Endothelial cell of umbilical vein (primary cell): ENCODE data around the gene SNAI3. TPM values are rescaled to one million over a fixed set of nuclear protein-coding genes. Genes with fewer than 3 reads are reported as not detected.
A peak's percentile ranks its signal among the peaks of the same experiment; 100 is the strongest.

ENCODE experiments used
- BruUV-seq: library from RNA; stranded (reverse); fragments of 400-500 nt; replicated peaks from 2 replicates; lab custom pipeline; 2021; lab: Mats Ljungman, UMichigan
- CTCF ChIA-PET: fragments of 300-600, 350-600 bp; sonication (Branson Sonifier 250); formaldehyde crosslinking; loops from one replicate; lab custom pipeline; 2021; ENCODE audit warnings: antibody characterized with exemption, inconsistent platforms; lab: Charles Lee
- POLR2A ChIA-PET: fragments of 300-600, 350-600 bp; sonication (Branson Sonifier 250); formaldehyde crosslinking; loops from one replicate; lab custom pipeline; 2021; ENCODE audit warnings: antibody characterized with exemption, inconsistent platforms; lab: Charles Lee
- DNase-seq: peaks from one replicate; pipeline ENCODE4 v3.0.0-alpha.2; 2011; ENCODE audit warnings: low read depth, low spot score
- FAIRE-seq: peaks from 2 replicates; lab custom pipeline; 2011; peaks lifted over from hg19 to GRCh38; lab: Jason Lieb, UNC
- H2AFZ ChIP-seq: 2 replicates; pipeline ENCODE4 v1.6.0; 2012; ENCODE audit warnings: low read depth, low read length, control low read depth, inconsistent platforms
- H3K27ac ChIP-seq: 2 replicates; pipeline ENCODE4 v1.5.1; 2011; ENCODE audit warnings: low read depth, mild to moderate bottlenecking, control low read depth, low read length, moderate library complexity; ENCODE audit not compliant: insufficient read depth
- H3K27me3 ChIP-seq, 2 experiments: 2 replicates each; pipeline versions ENCODE4 v1.6.0 to v1.6.1; 2011; ENCODE audit warnings: low read length in 2 of 2, mixed read lengths in 1 of 2; ENCODE audit not compliant: control insufficient read depth in 2 of 2, insufficient read depth in 2 of 2
- H3K36me3 ChIP-seq, 2 experiments: 2 replicates in 1 of 2; 3 replicates in 1 of 2; pipeline ENCODE4 v1.5.1; 2011; ENCODE audit warnings: low read length in 2 of 2, mild to moderate bottlenecking in 1 of 2, moderate library complexity in 1 of 2; ENCODE audit not compliant: control insufficient read depth in 2 of 2, insufficient read depth in 2 of 2; ENCODE audit errors: extremely low read depth in 1 of 2
- H3K4me1 ChIP-seq: 3 replicates; pipeline ENCODE4 v1.5.1; 2011; ENCODE audit warnings: mild to moderate bottlenecking, low read length; ENCODE audit not compliant: control insufficient read depth, insufficient read depth; ENCODE audit errors: extremely low read depth
- H3K4me2 ChIP-seq: 2 replicates; pipeline ENCODE4 v1.6.1; 2011; ENCODE audit warnings: low read length, control low read depth, mixed read lengths; ENCODE audit not compliant: insufficient read depth
- H3K4me3 ChIP-seq, 3 experiments: fragments of 200-600 bp in 1 of 3; sonication (generic), shearing (Covaris generic) in 1 of 3; replicated peaks in 1 of 3; 2 replicates each; pipeline ENCODE4 v1.5.1; 2011 to 2016; ENCODE audit warnings: control low read depth in 3 of 3, low read length in 3 of 3, mild to moderate bottlenecking in 2 of 3, inconsistent platforms in 1 of 3, low read depth in 1 of 3, moderate library complexity in 1 of 3; ENCODE audit not compliant: insufficient read depth in 1 of 3
- H3K79me2 ChIP-seq: 2 replicates; pipeline ENCODE4 v1.6.0; 2012; ENCODE audit warnings: low read length, inconsistent platforms; ENCODE audit not compliant: control insufficient read depth, insufficient read depth
- H3K9ac ChIP-seq: replicated peaks from 2 replicates; pipeline ENCODE3; 2011; ENCODE audit warnings: low read length, control low read depth; ENCODE audit not compliant: insufficient read depth; ENCODE audit errors: extremely low read depth
- H3K9me1 ChIP-seq: replicated peaks from 3 replicates; pipeline ENCODE4 v1.6.0; 2011; ENCODE audit warnings: mild to moderate bottlenecking, low read length; ENCODE audit not compliant: control insufficient read depth, insufficient read depth; ENCODE audit errors: extremely low read depth
- H3K9me3 ChIP-seq: replicated peaks from 2 replicates; pipeline ENCODE4 v1.5.1; 2012; ENCODE audit warnings: low read length, inconsistent platforms; ENCODE audit not compliant: control insufficient read depth, insufficient read depth
- H4K20me1 ChIP-seq: replicated peaks from 2 replicates; pipeline ENCODE3; 2011; ENCODE audit warnings: mild to moderate bottlenecking, low read length; ENCODE audit not compliant: control insufficient read depth, insufficient read depth; ENCODE audit errors: extremely low read depth
- EZH2 ChIP-seq: IDR thresholded peaks from 2 replicates; pipeline ENCODE4 v1.6.1; 2012; ENCODE audit warnings: borderline replicate concordance, low read depth, mild to moderate bottlenecking, moderate library complexity, low read length, inconsistent platforms; ENCODE audit not compliant: severe bottlenecking
- FOS ChIP-seq: IDR thresholded peaks from 2 replicates; pipeline ENCODE4 v1.6.1; 2011; ENCODE audit warnings: mild to moderate bottlenecking, low read length, moderate library complexity, borderline replicate concordance; ENCODE audit not compliant: insufficient read depth
- GATA2 ChIP-seq: IDR thresholded peaks from 2 replicates; pipeline ENCODE4 v1.7.0; 2011; ENCODE audit warnings: low read depth, mild to moderate bottlenecking, moderate library complexity, mixed read lengths, low read length; ENCODE audit not compliant: insufficient read length, insufficient read depth
- JUN ChIP-seq: IDR thresholded peaks from 2 replicates; pipeline ENCODE4 v1.6.1; 2011; ENCODE audit warnings: borderline replicate concordance, low read depth; ENCODE audit not compliant: insufficient read length, insufficient read depth
- MAX ChIP-seq: IDR thresholded peaks from 2 replicates; pipeline ENCODE4 v1.6.1; 2011; ENCODE audit not compliant: insufficient read depth, insufficient read length
- MYC ChIP-seq: IDR thresholded peaks from one replicate; pipeline ENCODE4 v1.6.1; 2011; ENCODE audit warnings: mild to moderate bottlenecking, low read depth, low read length
- POLR2A ChIP-seq: IDR thresholded peaks from 2 replicates; pipeline ENCODE4 v1.6.1; 2012; ENCODE audit warnings: low read depth, mild to moderate bottlenecking, control low read depth, low read length
- POLR2AphosphoS5 ChIP-seq: IDR thresholded peaks from 2 replicates; pipeline ENCODE4 v1.6.1; 2012; ENCODE audit warnings: low read depth, mild to moderate bottlenecking, control low read depth, low read length, moderate library complexity; ENCODE audit not compliant: insufficient read depth
- dilution Hi-C: fragments of 300-500 bp; cut with MboI; formaldehyde crosslinking; loops from one replicate; pipeline ENCODE4 v1.15.0; 2019; ENCODE audit warnings: low sequenced_read_pairs; ENCODE audit not compliant: extremely low pct_ligation_motif_present
- intact Hi-C: fragments of 100-400 bp; cut with micrococcal nuclease; formaldehyde crosslinking; loops from one replicate; pipeline ENCODE4 v1.10.0; 2022
- polyA plus RNA-seq, 4 experiments: library from polyadenylated mRNA; depleted of rRNA in 3 of 4; stranded (reverse) in 3 of 4; unstranded in 1 of 4; fragments of >200 nt; gene quantifications; 2 replicates each; pipeline versions ENCODE4 v1.2.1 to v1.2.3, GENCODE V29; 2011 to 2012; ENCODE audit warnings: missing spikeins in 1 of 4
- total RNA-seq: library from RNA; stranded (reverse); gene quantifications from 2 replicates; pipeline ENCODE4 v1.2.3, GENCODE V29; 2021
- TF ChIP-seq, protein P1 (sequence below), 2 donors: IDR thresholded peaks; 1 replicate in 1 of 2; 2 replicates in 1 of 2; pipeline ENCODE4 v1.5.1; 2011; ENCODE audit warnings: low read length in 2 of 2, mild to moderate bottlenecking in 2 of 2, moderate library complexity in 2 of 2, control low read depth in 1 of 2, inconsistent platforms in 1 of 2, low read depth in 1 of 2; ENCODE audit not compliant: insufficient read depth in 1 of 2; ENCODE audit errors: extremely low read depth in 1 of 2

SNAI3 gene
- total and polyA plus RNA-seq, 2 donors (not counting 3 experiments of a cell fraction or from before 2014, with no cell fraction given): 0.30 to 0.31 TPM

- POLR2A ChIA-PET: no interaction called here
- H3K9me1 ChIP-seq: no peaks in the 10 kb centered on the region
- H3K27ac ChIP-seq: peak overlapping the region; percentile 69
- no peaks in the 10 kb centered on the region for H4K20me1 ChIP-seq
- no peak overlapping the region for H2AFZ ChIP-seq
- peaks cover 42% of the 10 kb centered on the region for H3K79me2 ChIP-seq
- peaks cover 52% of the 10 kb centered on the region for H3K4me1 ChIP-seq
- no peaks in the 10 kb centered on the region for H3K9me3 ChIP-seq
- peaks cover 4 to 21% of the 10 kb centered on the region in 2 experiments for H3K36me3 ChIP-seq
- H3K27me3 ChIP-seq: no peaks in the 10 kb centered on the region
- BruUV-seq: no TSS peak
- TF ChIP-seq FOS: peak; percentile 86
- peak; percentile 96 for TF ChIP-seq POLR2AphosphoS5
- TF ChIP-seq POLR2A: no peak
- peak; percentile 71 for TF ChIP-seq MAX
- intact Hi-C loops: loop anchor here (1.0 to 2.0 kb wide), 2 partner anchors 15 to 38 kb away; partner anchors contain the start of genes MVD and SNAI3
- H3K4me3 ChIP-seq: no peak overlapping the region
- DNase-seq: peak; percentile 95
- dilution Hi-C loops: no loop called here
- FAIRE-seq: peak; percentile 99
- CTCF ChIA-PET: interaction anchor here (1.0 to 2.8 kb wide), 8 partner anchors 14 to 84 kb away, joined by 3 to 11 read pairs (median 4); partner anchors contain the start of genes MVD and PIEZO1
- H3K4me2 ChIP-seq: peak overlapping the region; percentile 57
- H3K9ac ChIP-seq: peak overlapping the region; percentile 17
These were observed 14.6 kb upstream of the SNAI3 start for GRCh38 chr16:88700636-88701482.

DNA sequence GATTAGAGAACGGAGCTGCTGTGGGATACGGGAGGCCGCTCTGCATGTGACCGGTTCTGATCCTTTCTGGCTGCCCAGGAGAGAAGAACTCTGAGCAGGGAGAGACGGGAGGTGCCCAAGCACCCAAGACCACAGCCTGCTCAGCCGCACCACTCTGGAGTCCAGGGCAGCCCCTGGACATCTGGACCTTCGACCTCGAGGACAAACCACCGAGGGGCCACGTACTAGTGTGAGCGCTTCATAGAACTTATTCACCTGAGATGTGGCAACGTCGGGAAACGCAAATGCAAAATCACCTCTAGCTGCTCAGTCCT is 14.0 kb upstream of the SNAI3 start:
- intact Hi-C loops (loop anchor here (2.0 kb wide), 1 partner anchor 37 kb away; the partner anchor contains the start of gene MVD), dilution Hi-C loops (no loop called here)
- no peak for DNase-seq
- Histone ChIP-seq H3K27me3 (no peaks in the 10 kb centered on the region), H3K36me3 (peaks cover 4 to 21% of the 10 kb centered on the region in 2 experiments), H3K4me2 (peak overlapping the region; percentile 57), H3K4me3 (no peak overlapping the region), H2AFZ (no peak overlapping the region), H3K4me1 (peaks cover 49% of the 10 kb centered on the region), H3K27ac (peak overlapping the region; percentile 69), H3K79me2 (peaks cover 37% of the 10 kb centered on the region), H3K9ac (peak overlapping the region; percentile 7), H4K20me1 (no peaks in the 10 kb centered on the region), H3K9me3 (no peaks in the 10 kb centered on the region), H3K9me1 (no peaks in the 10 kb centered on the region)
- BruUV-seq: no TSS peak
- TF ChIP-seq, protein P1, sequence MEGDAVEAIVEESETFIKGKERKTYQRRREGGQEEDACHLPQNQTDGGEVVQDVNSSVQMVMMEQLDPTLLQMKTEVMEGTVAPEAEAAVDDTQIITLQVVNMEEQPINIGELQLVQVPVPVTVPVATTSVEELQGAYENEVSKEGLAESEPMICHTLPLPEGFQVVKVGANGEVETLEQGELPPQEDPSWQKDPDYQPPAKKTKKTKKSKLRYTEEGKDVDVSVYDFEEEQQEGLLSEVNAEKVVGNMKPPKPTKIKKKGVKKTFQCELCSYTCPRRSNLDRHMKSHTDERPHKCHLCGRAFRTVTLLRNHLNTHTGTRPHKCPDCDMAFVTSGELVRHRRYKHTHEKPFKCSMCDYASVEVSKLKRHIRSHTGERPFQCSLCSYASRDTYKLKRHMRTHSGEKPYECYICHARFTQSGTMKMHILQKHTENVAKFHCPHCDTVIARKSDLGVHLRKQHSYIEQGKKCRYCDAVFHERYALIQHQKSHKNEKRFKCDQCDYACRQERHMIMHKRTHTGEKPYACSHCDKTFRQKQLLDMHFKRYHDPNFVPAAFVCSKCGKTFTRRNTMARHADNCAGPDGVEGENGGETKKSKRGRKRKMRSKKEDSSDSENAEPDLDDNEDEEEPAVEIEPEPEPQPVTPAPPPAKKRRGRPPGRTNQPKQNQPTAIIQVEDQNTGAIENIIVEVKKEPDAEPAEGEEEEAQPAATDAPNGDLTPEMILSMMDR (IDR thresholded peaks at IDR 0.05; ENCODE audit: extremely low read depth in 1 of 2, insufficient read depth in 1 of 2, low read depth in 1 of 2, low read length in 2 of 2): no peak
- TF ChIP-seq POLR2A (no peak), POLR2AphosphoS5 (no peak), FOS (no peak), GATA2 (no peak), MAX (no peak), MYC (no peak), JUN (no peak), EZH2 (no peak)
- no peak for FAIRE-seq
- ChIA-PET CTCF (interaction anchor here (1.1 to 2.8 kb wide), 5 partner anchors 13 to 85 kb away, joined by 3 to 11 read pairs (median 4); partner anchors contain the start of genes MVD and PIEZO1), POLR2A (no interaction called here)
